OCI-LY3 (cell line): ENCODE results near the gene CYP4F3.

ENCODE experiments used
- H2AFZ ChIP-seq: fragments of 200-600, 300-600 bp; shearing (Covaris generic); 2 replicates; pipeline ENCODE4 v1.6.0; 2014; ENCODE audit warnings: antibody characterized with exemption, low read depth, low read length
- H3K27ac ChIP-seq: fragments of 200-600, 300-600 bp; sonication (generic); 2 replicates; pipeline ENCODE4 v1.5.1; 2014; ENCODE audit warnings: mild to moderate bottlenecking, low read length, moderate library complexity, mixed read lengths
- H3K27me3 ChIP-seq: fragments of 200-600, 300-600 bp; sonication (generic); 2 replicates; pipeline ENCODE4 v1.6.1; 2014; ENCODE audit warnings: low read depth, low read length, mixed read lengths
- H3K36me3 ChIP-seq: fragments of 200-600, 300-600 bp; sonication (generic); replicated peaks from 2 replicates; pipeline ENCODE3; 2014; ENCODE audit warnings: low read depth, low read length, mixed read lengths
- H3K4me1 ChIP-seq: fragments of 300-600, 200-600 bp; sonication (generic); 2 replicates; pipeline ENCODE4 v1.6.1; 2014; ENCODE audit warnings: low read length, mixed read lengths
- H3K4me2 ChIP-seq: fragments of 200-600, 300-600 bp; sonication (generic); 2 replicates; pipeline ENCODE4 v1.6.1; 2014; ENCODE audit warnings: low read length, mixed read lengths
- H3K4me3 ChIP-seq: fragments of 300-600, 200-600 bp; sonication (generic); 2 replicates; pipeline ENCODE4 v1.5.1; 2014; ENCODE audit warnings: antibody characterized with exemption, mild to moderate bottlenecking, low read length, moderate library complexity
- H3K79me2 ChIP-seq: fragments of 300-600, 200-600 bp; shearing (Covaris generic); 2 replicates; pipeline ENCODE4 v1.6.1; 2014; ENCODE audit warnings: mild to moderate bottlenecking, low read length, mixed read lengths
- H3K9ac ChIP-seq: fragments of 300-600, 200-600 bp; shearing (Covaris generic); 2 replicates; pipeline ENCODE4 v1.6.0; 2014; ENCODE audit warnings: mild to moderate bottlenecking, low read length, moderate library complexity
- H3K9me3 ChIP-seq: fragments of 200-600, 300-600 bp; shearing (Covaris generic); 2 replicates; pipeline ENCODE4 v1.6.1; 2014; ENCODE audit warnings: low read length, mixed read lengths; ENCODE audit not compliant: insufficient read depth
- H4K20me1 ChIP-seq: fragments of 200-600, 300-600 bp; sonication (generic); 2 replicates; pipeline ENCODE4 v1.6.1; 2016; ENCODE audit warnings: low read length, mixed read lengths; ENCODE audit not compliant: insufficient read depth
- EZH2phosphoT487 ChIP-seq: fragments of 200-600 bp; shearing (Covaris generic); IDR thresholded peaks from 2 replicates; pipeline ENCODE4 v1.6.1; 2018; ENCODE audit warnings: antibody characterized with exemption, mixed run types, low read depth
- TF ChIP-seq, protein P1 (sequence below): fragments of 200-600, 300-600 bp; sonication (generic); IDR thresholded peaks from 2 replicates; pipeline ENCODE4 v1.5.1; 2014; ENCODE audit warnings: antibody characterized with exemption, low read length, low read depth

Gene CYP4F3

GRCh38 chr19:15680478-15681322 lies 40.0 kb downstream of the CYP4F3 start:
- Histone ChIP-seq H4K20me1 (no peaks in the 10 kb centered on the region), H3K4me1 (no peaks in the 10 kb centered on the region), H3K9me3 (no peaks in the 10 kb centered on the region), H3K27me3 (no peaks in the 10 kb centered on the region), H3K79me2 (no peaks in the 10 kb centered on the region), H3K36me3 (no peaks in the 10 kb centered on the region), H3K9ac (no peak overlapping the region), H3K4me2 (no peak overlapping the region), H3K4me3 (no peak overlapping the region), H2AFZ (no peak overlapping the region), H3K27ac (no peak overlapping the region)
- no peak for TF ChIP-seq EZH2phosphoT487
- TF ChIP-seq, protein P1, sequence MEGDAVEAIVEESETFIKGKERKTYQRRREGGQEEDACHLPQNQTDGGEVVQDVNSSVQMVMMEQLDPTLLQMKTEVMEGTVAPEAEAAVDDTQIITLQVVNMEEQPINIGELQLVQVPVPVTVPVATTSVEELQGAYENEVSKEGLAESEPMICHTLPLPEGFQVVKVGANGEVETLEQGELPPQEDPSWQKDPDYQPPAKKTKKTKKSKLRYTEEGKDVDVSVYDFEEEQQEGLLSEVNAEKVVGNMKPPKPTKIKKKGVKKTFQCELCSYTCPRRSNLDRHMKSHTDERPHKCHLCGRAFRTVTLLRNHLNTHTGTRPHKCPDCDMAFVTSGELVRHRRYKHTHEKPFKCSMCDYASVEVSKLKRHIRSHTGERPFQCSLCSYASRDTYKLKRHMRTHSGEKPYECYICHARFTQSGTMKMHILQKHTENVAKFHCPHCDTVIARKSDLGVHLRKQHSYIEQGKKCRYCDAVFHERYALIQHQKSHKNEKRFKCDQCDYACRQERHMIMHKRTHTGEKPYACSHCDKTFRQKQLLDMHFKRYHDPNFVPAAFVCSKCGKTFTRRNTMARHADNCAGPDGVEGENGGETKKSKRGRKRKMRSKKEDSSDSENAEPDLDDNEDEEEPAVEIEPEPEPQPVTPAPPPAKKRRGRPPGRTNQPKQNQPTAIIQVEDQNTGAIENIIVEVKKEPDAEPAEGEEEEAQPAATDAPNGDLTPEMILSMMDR: no peak

DNA sequence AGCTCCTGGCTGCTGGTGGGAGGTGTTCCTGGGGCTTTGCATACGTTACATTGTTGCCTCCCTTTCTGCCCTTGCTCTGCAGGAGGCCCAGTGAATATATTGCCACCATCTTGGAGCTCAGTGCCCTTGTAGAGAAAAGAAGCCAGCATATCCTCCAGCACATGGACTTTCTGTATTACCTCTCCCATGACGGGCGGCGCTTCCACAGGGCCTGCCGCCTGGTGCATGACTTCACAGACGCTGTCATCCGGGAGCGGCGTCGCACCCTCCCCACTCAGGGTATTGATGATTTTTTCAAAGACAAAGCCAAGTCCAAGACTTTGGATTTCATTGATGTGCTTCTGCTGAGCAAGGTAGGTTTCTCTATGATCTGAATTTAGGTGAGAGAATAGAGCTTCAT lies 42.7 kb downstream of the CYP4F3 start:
- H3K9me3 ChIP-seq: no peaks in the 10 kb centered on the region
- no peaks in the 10 kb centered on the region for H3K27me3 ChIP-seq
- no peak for TF ChIP-seq EZH2phosphoT487
- TF ChIP-seq, protein P1: no peak

DNA sequence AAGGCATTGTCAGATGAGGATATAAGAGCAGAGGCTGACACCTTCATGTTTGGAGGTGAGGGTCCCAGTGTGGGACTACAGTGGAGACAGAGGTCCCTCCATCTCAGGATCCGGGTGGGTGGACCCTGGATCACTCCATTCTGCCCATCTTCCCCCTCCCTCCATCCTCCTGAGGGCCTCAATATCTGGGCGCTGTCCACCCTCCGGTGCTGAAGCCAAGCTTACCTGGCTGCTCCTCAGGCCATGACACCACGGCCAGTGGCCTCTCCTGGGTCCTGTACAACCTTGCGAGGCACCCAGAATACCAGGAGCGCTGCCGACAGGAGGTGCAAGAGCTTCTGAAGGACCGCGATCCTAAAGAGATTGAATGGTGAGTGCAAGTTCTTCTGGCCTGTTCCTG lies 44.1 kb downstream of the CYP4F3 start:
- no peaks in the 10 kb centered on the region for H3K79me2 ChIP-seq
- H3K9ac ChIP-seq: no peak overlapping the region
- H3K27me3 ChIP-seq: no peaks in the 10 kb centered on the region
- no peaks in the 10 kb centered on the region for H4K20me1 ChIP-seq
- H2AFZ ChIP-seq: no peak overlapping the region
- H3K27ac ChIP-seq: no peak overlapping the region
- TF ChIP-seq, protein P1: no peak
- no peak for TF ChIP-seq EZH2phosphoT487
- no peaks in the 10 kb centered on the region for H3K36me3 ChIP-seq
- H3K4me1 ChIP-seq: no peaks in the 10 kb centered on the region
- H3K4me3 ChIP-seq: no peak overlapping the region
- H3K9me3 ChIP-seq: no peaks in the 10 kb centered on the region
- H3K4me2 ChIP-seq: no peak overlapping the region

More for the DNA sequence above, 42.7 kb downstream of the CYP4F3 start:
- Histone ChIP-seq H3K79me2 (no peaks in the 10 kb centered on the region), H3K4me3 (no peak overlapping the region), H3K4me2 (no peak overlapping the region), H3K9ac (no peak overlapping the region), H4K20me1 (no peaks in the 10 kb centered on the region), H3K27ac (no peak overlapping the region), H3K4me1 (no peaks in the 10 kb centered on the region), H2AFZ (no peak overlapping the region), H3K36me3 (no peaks in the 10 kb centered on the region)

- no peak overlapping the region for H3K27ac ChIP-seq
- H3K36me3 ChIP-seq: no peaks in the 10 kb centered on the region
- TF ChIP-seq EZH2phosphoT487: no peak
- TF ChIP-seq, protein P1: no peak
- no peak overlapping the region for H3K4me3 ChIP-seq
- H3K4me2 ChIP-seq: no peak overlapping the region
- H3K9me3 ChIP-seq: no peaks in the 10 kb centered on the region
- H3K27me3 ChIP-seq: peaks cover 9% of the 10 kb centered on the region; the same call in 1 of the 2 replicates
- no peaks in the 10 kb centered on the region for H4K20me1 ChIP-seq
- H3K9ac ChIP-seq: no peak overlapping the region
- H2AFZ ChIP-seq: no peak overlapping the region
- no peaks in the 10 kb centered on the region for H3K79me2 ChIP-seq
- no peaks in the 10 kb centered on the region for H3K4me1 ChIP-seq
Measured at GRCh38 chr19:15696654-15697194, 56.0 kb downstream of the CYP4F3 start.
